HEK293T (cell line): Measurements from ENCODE around the gene TSPO2.

ENCODE experiments used
- ARNT ChIP-seq: fragments of 450-650 bp; IDR thresholded peaks from 2 replicates; pipeline ENCODE4 v1.6.1; 2017; ENCODE audit warnings: mild to moderate bottlenecking
- BHLHE40 ChIP-seq: fragments of 450-650 bp; IDR thresholded peaks from 2 replicates; pipeline ENCODE4 v1.6.1; 2016; ENCODE audit warnings: mild to moderate bottlenecking, moderate library complexity, borderline replicate concordance
- FOXM1 ChIP-seq: fragments of 450-650 bp; IDR thresholded peaks from 2 replicates; pipeline ENCODE4 v1.6.1; 2017; ENCODE audit warnings: mild to moderate bottlenecking, borderline replicate concordance
- TARDBP ChIP-seq: fragments of 450-650 bp; IDR thresholded peaks from 2 replicates; pipeline ENCODE4 v1.6.1; 2016

GRCh38 chr6:41017663-41018062 lies 24.6 kb upstream of the TSPO2 start:
- no peak for TF ChIP-seq TARDBP
- no peak for TF ChIP-seq ARNT
- TF ChIP-seq FOXM1 = no peak
- no peak for TF ChIP-seq BHLHE40
